ENCODE data around the gene TENM3.

DNA sequence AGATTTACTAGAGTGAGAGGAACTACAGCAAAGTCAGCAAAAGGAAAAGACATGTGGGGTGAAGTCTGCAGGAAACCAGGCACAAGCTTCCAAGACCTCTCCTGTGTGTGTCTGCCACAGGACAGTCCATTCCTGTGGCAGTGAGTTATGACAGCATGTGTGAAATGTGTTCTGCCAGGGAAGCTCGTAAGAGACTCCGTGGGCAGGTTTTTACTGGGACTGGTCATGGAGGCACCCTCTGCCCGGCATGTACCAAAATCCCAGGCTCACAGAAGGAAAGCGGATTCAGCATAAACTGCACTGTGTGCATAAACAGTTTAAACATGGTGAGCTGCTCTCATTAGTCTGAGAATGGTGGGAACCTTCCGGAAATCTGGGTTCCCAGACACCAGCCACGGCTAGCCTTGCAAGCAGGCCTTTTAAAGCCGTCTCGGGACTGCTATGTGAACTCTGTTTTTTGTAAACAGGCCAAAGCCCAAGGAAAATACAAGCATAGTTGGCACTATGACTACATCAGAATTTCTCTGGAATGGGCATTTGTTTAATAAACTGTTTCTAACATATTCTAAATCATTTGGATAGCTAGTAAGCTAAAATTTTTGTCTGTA, 288.5 kb downstream of the TENM3 start:
- TF ChIP-seq EZH2 (IDR thresholded peaks at IDR 0.05; ENCODE audit: borderline replicate concordance, low read depth, low read length, severe bottlenecking): no peak
- TF ChIP-seq, protein P1, sequence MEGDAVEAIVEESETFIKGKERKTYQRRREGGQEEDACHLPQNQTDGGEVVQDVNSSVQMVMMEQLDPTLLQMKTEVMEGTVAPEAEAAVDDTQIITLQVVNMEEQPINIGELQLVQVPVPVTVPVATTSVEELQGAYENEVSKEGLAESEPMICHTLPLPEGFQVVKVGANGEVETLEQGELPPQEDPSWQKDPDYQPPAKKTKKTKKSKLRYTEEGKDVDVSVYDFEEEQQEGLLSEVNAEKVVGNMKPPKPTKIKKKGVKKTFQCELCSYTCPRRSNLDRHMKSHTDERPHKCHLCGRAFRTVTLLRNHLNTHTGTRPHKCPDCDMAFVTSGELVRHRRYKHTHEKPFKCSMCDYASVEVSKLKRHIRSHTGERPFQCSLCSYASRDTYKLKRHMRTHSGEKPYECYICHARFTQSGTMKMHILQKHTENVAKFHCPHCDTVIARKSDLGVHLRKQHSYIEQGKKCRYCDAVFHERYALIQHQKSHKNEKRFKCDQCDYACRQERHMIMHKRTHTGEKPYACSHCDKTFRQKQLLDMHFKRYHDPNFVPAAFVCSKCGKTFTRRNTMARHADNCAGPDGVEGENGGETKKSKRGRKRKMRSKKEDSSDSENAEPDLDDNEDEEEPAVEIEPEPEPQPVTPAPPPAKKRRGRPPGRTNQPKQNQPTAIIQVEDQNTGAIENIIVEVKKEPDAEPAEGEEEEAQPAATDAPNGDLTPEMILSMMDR (IDR thresholded peaks at IDR 0.05; ENCODE audit: borderline replicate concordance, extremely low read depth, low read length, poor library complexity, severe bottlenecking): no peak
